Activated T-cell treated with anti-CD3 and anti-CD28 coated beads for 48 hours (primary cell): Measurements from ENCODE around the gene GFOD1.

Source experiments
- DNase-seq: peaks from one replicate; pipeline ENCODE4 v3.0.0-alpha.2; 2020; ENCODE audit warnings: low read depth

The GFOD1 gene

GRCh38 chr6:13315896-13316295 lies 171.5 kb downstream of the GFOD1 start:
- DNase-seq = no peak

- no peak for DNase-seq
These were observed 172.6 kb downstream of the GFOD1 start for GRCh38 chr6:13314806-13315205.

- DNase-seq = no peak
These were observed 176.2 kb downstream of the GFOD1 start for GRCh38 chr6:13311155-13311554.

GRCh38 chr6:13308332-13308731 lies 179.1 kb downstream of the GFOD1 start:
- no peak for DNase-seq
